ENCODE results near the gene MAN1A2.
"Not testable (repeated sequence)": the region's sequence is repeated elsewhere in the genome, so short reads cannot be mapped to it uniquely, and the experiment has no call there.

Gene MAN1A2

GRCh38 chr1:117367046-117368025 lies at the start of gene MAN1A2:
Gene MAN1A2 (plus strand): TSS chr1:117367449. CDS start chr1:117368184, 735 bp downstream.
- peak; percentile 66 to 80 for DNase-seq

GRCh38 chr1:117318011-117318410 lies 49.2 kb upstream of the MAN1A2 start:
- DNase-seq = no peak

- DNase-seq = no peak
These were observed 48.8 kb upstream of the MAN1A2 start for GRCh38 chr1:117318426-117318825.

DNA sequence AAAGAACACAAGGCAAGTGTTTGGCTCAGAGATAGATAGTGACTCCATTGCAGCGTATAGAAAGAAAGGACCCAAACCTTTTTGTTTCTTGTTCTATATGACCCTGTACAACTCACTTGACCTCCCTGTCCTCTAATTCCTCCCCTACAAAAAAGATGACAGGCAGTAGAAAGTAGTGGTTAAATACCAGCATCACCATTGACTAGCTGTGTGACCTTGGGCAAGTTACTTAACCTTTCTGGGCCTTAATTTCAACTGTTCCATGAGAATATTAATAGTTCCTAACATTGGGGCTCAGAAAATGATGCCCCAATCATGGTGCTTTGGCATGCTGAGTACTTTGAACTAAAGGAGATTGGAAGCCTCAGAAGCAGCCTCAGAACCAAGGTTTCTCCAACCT lies 46.7 kb upstream of the MAN1A2 start:
- no peak for DNase-seq

DNA sequence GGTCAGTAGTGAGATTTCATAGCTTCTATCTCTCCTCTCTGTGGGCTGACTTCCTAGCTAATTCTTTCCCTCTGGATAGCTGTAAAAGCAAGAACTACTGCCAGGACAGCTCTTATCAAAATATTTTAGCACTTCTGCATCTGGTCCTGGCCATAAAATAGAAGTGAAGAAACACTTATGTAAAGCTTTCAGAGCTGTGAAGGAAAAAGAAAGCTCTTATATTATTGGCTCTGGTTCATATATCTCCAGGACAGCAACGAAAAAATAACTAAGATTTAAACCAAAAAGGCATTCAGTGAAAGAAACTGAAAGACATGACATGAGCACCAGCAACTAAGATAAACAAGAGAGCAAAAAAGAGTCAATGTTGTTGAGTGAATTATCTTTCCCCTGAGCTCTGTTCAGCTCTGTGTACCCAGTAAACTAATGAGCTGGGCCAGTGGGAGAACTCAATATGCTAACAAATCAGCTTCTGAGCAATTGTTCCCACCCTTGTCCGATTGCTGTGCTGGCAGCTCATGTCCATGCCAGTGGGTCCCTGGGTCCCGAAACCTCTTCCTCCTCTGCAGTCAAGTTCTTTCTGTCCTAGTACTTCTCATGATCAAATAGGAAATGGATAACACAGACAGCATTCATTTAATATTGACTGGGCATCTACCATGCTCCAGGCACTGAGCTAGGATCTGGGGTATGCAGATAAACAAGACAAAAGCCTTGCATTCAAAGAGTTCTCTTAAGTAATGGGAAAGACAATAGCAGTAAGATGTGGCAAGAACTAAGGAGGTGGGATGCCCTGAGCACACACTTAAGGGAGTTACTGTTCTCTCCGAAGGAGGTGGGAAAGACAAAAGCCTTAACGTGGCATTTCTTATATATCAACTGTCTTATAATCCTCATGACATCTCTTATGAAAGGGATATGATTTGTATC lies 45.3 kb upstream of the MAN1A2 start:
- no peak for DNase-seq

DNA sequence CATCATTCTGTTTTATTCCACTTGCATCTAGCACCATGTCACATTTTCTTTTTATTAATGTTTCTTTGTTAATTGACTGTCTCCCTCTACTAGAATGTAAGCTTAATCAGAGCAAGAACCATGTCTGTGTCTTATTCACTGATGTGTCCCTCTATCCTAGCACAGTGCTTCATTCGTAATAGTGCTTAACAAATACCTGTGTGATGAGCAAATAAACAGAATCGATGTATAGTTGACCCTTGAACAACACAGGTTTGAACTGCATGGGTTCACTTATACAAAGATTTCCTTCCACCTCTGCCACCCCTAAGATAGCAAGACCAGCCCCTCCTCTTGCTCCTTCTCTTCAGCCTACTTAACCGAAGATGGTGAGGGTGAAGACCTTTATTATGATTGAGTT lies 42.9 kb upstream of the MAN1A2 start:
- DNase-seq = no peak

DNA sequence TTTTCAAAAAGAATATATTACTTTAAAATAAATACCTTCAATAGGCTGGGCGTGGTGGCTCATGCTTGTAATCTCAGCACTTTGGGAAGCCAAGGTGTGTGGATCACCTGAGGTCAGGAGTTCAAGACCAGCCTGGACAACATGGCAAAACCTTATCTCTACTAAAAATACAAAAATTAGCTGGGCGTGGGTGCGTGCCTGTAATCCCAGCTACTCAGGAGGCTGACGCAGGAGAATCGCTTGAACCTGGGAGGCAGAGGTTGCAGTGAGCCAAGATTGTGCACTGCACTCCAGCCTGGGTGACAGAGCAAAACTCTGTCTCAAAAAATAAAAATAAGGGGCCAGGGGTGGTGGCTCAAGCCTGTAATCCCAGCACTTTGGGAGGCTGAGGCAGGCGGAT lies 41.2 kb upstream of the MAN1A2 start:
- not testable (repeated sequence) for DNase-seq

DNA sequence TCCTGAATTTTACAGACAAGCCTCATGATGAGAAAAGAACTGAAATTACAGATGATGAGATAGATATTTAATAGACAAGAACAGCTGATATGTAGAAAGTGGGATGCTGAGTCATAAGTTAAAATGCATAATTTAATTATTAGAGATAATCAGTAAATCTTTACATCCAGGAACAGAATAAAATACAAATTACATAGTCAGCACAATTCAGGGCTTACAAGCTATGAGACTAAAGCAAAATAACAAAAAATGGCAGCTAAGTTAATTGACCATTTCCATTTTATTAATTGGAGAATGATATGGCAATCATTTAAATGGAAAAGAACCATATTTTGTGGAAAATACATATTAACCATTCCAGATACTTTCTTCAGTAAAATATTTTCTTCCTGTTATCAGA lies 40.2 kb upstream of the MAN1A2 start:
- DNase-seq = no peak

GRCh38 chr1:117335376-117336086 lies 31.7 kb upstream of the MAN1A2 start:
- no peak for DNase-seq

DNA sequence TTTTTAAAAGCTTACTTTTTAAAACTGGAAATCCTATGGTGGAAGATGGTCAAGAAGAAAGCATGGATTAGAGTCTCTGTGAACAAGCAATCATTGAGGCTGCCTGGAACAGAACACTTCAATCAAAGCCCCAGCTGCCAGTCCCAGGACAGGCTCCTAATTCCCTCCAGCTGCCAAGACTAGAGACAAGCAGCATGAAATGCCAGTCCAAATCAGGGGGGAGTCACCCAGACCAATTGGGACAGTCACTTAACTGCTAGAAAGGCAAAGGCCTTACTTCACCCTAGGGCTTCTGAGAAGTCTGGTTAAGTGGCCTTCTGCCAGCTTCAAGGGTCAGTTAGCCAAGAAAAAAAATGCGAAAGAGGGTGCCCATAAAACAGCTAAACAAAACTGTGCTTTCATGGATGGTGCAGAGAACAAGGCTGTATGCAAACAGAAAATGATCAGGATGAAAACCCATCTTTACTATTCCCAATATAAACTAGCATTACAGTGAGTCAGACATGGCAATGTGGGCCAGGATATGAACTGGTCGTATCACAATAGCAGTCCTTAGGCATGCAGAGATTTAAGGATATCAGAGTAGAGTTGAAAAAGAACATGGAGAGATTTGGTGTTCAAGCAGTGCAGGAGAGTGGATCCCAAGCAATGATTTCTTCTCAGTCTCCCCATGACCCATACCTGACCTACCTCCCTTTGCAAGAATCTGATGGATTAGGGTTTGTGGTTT lies 31.0 kb upstream of the MAN1A2 start:
- DNase-seq = no peak

GRCh38 chr1:117339866-117340700 lies 27.2 kb upstream of the MAN1A2 start:
- no peak for DNase-seq

DNA sequence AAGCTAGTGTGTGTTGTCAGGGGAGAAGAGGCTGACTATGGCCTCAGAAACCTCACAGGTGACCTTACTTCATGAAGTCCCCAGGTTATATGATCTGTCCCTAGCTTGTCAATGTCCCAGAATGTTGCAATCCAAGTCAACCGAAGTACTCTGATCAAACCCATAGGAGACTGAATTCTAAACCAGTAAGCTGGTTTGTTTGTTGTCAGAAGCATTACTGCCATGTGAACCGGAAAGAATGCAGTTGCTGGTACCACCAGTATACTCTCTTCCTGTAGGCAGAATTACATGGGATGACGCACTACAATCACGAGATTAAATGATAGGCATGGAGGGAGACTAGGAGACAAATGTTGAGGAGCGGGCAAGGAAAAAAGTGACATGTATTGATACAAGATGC lies 26.1 kb upstream of the MAN1A2 start:
- no peak for DNase-seq

DNA sequence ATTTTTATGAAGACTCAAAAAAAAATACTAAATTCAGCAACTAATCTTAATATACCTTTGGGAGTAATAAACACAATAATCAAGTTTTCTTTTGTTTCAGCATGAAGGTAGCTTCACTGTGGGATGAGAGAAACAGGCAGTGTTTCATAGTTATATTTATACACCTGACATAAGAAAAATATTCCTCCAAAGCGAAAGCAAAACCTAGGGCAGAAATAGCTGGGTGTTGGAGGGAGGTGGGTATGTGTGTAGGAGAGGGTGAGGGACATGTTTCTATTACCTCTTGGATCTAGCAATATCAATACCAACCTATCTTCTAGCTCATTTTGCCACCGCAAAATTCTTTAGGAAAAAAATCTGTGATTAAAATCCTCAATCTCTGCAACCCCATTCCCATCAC lies 24.9 kb upstream of the MAN1A2 start:
- no peak for DNase-seq

- DNase-seq = peak; percentile 19 to 61
These were observed 20.9 kb upstream of the MAN1A2 start for GRCh38 chr1:117346206-117346928.

DNA sequence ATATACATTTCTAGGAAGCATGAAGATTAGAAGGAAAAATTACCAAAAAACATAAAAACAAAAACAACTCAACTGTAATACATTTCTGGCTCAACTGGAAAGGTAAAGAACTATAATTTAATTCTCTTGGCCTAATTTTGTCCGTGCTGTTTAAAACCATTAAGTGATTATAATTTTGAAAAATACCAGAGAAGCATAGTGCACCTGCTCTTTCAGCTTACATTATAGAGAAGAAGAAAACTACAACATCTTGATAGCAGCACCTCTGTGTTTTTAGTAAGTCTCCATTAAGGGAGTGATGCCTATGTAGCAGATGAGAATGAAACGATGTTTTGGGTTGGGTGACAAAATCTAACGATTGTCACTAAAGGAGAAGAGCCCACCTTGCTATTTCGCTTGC lies 19.3 kb upstream of the MAN1A2 start:
- DNase-seq = no peak

DNA sequence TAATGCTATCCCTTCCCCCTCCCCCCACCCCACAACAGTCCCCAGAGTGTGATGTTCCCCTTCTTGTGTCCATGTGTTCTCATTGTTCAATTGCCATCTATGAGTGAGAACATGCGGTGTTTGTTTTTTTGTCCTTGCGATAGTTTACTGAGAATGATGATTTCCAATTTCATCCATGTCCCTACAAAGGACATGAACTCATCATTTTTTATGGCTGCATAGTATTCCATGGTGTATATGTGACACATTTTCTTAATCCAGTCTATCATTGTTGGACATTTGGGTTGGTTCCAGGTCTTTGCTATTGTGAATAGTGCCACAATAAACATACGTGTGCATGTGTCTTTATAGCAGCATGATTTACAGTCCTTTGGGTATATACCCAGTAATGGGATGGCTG lies 14.6 kb upstream of the MAN1A2 start:
- not testable (repeated sequence) for DNase-seq

- not testable (repeated sequence) for DNase-seq
These were observed 9.2 kb upstream of the MAN1A2 start for GRCh38 chr1:117357833-117358603.

DNA sequence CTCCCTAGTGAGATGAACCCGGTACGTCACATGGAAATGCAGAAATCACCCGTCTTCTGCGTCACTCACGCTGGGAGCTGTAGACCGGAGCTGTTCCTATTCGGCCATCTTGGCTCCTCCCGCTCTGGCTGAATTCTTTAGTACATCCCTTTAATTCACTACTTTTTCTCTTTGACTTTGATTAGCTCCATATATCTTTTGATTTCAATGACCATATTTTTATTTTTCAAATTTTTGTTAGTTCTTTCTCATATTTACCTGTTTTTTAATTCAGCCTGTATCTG lies 8.7 kb upstream of the MAN1A2 start:
- DNase-seq = not testable (repeated sequence)

DNA sequence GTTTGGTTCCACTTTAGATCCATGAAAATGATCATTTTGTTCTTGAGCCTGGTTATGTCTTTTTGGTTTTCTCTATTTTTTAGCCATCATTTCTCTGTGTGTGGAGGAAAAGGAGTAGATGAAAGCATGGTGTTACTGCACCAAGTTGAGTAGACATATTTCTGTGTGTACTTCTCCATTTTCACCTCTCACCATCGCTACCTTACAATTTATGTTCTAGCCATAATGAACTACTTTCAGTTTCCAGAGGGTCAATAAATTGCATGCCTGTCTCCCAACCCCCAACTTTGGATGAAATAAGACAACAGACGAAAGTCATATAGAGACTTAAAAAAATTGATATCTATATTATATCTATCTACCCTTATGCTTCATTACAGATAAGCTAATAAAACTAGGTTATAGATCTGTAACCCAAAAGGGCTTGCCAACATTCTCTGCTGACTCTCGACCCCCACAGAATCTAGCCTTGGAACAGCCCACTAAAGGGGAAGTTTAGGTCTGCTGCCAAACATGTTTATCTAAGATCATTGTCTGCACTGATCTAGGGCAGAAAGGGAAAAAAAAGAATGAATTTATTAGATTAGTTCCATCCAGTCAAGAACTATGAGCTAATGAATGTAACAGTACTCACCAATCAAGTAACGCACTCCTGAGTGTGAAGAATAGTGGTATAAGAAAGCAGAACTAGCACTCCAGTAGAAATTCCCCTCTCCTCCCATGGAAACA lies 7.5 kb upstream of the MAN1A2 start:
- no peak for DNase-seq
